Stimulated activated CD8-positive, alpha-beta memory T cell treated with anti-CD3 and anti-CD28 coated beads, Interleukin-4, amount 100 ng/mL, for 24 hours (primary cell): ENCODE measurements around the gene CPNE4.
"Not testable (repeated sequence)": the region's sequence is repeated elsewhere in the genome, so short reads cannot be mapped to it uniquely, and the experiment has no call there.

Source experiments
- DNase-seq: peaks from one replicate; pipeline ENCODE4 v3.0.0-alpha.2; 2020; ENCODE audit warnings: low read depth

Gene CPNE4

DNA sequence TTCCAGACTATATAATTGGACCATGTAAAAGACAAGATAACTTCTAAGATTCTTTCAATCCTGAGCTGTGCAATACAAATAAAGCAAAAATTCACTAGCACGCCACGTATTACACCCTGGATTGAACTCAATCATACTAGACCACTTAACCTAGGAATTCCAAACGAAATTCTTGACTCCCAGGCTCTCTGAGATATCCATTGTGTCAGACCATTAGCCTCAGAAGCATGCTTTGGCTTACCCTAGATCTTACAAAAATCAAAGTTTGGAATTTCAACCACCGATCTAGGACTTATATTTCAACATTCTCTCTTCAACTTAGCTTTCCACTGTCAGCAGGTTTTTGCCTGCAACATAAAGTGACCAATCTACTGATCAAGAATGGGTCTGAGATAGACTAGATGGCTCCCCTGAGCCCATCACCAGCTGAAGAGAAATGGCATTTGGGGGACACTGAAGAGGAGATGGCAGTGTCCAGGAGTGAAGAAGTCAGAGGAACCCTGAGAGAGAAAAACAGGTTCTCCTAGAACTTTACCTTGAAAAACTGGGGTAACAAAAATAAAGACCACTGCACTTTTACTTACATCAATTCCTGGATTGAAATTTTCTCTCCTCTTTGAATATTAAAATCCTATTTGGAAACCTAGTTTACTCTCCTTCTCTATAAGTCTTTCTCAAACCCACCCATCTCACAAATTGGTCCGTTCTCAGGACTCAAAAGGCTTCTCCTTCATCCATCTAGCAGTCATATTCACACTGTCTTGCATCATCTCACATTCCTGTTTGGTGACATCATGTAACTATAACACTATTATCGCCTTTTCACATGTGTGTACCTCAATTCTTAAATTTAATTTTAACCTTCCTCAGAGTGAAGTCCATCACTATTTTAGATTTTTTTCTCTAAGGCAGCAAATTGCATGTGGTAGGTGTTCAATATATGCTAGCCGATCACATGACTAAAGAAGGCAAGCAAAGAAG is 18.5 kb downstream of the CPNE4 start:
- DNase-seq: no peak

- DNase-seq: no peak
Measured at GRCh38 chr3:132014105-132014504, 20.7 kb downstream of the CPNE4 start.

GRCh38 chr3:132009241-132009640 is 25.6 kb downstream of the CPNE4 start:
- DNase-seq: no peak

DNA sequence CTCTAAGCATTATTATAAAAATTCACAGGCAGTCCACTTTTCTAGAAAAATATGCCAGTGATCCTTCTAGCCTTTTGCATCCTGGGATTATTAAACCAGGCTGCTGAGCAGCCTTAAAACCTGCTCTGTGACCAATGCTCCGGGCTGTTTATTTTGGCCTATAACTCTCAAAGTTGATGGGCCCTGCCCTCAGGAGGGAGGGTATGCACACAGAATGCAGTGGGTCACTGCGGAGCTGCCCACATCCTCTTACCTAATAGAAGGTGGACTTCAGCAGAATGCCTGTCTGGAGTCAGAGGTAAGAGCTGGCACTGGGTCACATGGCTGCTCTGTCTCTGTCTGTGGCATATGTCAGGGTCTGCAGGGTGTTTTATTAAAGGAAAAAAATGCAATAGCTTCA is 26.0 kb downstream of the CPNE4 start:
- no peak for DNase-seq

DNA sequence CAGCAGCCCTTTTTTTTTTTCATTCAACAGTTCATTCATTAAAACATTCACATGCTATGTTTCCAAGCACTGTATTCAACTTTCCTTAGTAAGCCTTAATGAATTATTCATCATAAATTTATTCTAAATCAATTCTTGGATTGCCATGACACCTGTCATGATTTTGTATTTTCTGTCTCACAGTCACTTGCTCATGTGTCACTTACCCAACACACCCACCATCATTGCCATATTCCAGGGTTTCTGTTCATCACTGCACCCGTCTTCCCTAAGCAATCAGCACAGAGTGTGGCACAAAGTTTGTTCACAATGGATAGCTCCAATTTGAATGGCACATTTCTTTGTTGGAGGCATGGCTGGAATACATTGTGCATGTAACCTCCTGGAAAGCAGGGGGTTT is 27.2 kb downstream of the CPNE4 start:
- no peak for DNase-seq

DNA sequence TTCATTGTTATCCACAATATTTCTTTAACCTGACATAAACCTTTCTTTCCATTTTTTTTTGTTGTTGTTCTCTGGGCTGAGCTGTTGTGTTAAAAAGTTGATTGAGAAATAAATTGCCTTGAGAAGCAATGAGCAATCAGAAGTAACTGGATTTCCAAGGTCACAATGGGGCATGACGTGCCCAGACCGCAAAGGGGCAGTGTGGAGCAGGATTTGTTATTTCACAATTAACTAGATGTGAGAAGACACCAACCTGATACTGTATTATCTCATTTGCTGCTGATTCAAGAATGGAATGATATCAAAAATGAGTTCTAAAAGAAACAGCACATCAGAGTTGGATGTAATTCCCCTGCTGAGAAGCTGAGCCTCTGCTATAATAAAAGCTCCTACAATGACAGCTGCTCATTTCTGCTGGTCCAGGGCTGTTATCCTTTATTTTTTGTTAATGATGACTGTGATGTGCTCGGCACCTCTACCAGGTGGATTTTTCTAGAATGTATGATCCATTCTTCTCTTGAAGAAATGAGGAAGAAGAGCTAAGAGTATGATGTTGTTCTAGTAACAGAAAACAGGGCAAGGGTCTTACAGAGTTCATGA is 28.1 kb downstream of the CPNE4 start:
- no peak for DNase-seq

DNA sequence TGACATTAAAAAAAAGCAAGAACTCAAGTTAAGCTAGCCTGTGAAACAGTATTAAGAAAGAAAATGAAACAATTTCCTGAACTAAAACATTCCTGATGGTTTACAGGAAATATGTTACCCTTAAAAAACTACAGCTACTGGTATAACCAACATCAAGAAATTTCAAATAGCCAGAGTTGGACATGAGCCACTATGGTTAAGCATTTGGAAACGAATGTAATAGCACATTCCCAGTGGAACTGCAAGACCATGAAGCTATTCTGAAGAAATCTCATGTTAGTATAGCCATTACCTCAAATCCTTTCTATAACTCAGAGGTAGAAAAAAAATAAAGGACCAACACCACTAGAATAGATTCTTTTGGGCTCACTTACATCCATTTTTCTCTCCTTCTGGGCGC is 30.2 kb downstream of the CPNE4 start:
- DNase-seq: no peak

GRCh38 chr3:132003685-132004084 is 31.1 kb downstream of the CPNE4 start:
- DNase-seq: no peak

GRCh38 chr3:132001999-132002398 is 32.8 kb downstream of the CPNE4 start:
- no peak for DNase-seq

- DNase-seq: no peak
Measured at GRCh38 chr3:132001036-132001435, 33.8 kb downstream of the CPNE4 start.

GRCh38 chr3:131998027-131998426 is 36.8 kb downstream of the CPNE4 start:
- no peak for DNase-seq

DNA sequence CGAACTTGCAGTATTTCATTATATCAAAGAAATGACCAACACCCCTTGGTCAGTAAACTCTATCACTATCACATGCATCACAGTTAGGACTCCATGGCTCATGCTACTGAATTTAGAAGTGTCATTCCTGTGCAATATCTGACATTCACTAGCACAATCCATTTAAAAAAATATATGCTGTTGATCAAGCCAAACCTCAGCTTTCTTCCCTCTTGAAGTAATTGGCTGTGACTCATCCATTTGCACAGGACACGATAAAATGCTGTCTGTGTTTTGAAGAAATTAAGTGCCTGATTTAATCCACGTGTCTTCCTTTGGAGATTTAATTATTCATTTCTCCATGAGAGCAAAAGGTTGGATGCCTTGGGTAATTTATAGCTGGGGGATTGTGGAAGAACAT is 38.9 kb downstream of the CPNE4 start:
- DNase-seq: no peak

DNA sequence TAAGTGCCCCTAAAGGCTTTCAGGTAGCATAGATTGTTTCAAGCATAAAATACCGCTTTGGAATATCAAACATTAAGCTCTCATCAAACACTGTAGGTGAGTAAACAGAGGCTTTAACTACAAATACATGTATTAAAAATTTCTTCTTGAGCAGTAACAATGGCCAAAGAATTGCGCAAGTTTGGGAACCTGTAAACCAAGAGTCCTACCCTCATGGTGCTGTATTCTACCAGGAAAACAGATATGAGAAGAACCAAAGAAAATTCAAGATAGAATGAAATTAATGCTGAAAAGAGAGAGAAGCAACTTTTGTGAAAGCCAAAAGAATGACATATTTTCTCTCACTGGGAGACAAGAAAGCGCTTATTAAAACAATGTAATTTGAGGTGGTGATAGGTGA is 45.5 kb downstream of the CPNE4 start:
- no peak for DNase-seq

DNA sequence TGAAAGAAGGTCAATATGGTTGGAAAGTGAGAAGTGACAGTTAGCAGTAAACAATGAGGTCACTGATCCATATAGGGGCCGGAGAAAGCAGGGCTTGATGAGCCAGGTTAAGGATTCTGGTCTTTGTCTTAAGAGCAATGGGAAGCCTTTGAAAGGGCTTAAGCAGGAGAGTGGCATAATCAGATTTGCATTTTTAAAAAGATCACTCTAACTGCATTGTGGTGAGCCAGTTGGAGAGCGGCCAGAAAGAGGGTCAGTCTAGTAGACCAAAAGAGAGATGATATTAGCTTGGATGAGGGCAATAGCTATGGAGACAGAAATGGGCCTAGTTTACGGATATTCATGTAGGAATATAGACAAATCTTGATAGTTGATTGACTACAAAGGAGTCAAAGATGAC is 46.6 kb downstream of the CPNE4 start:
- DNase-seq: no peak

DNA sequence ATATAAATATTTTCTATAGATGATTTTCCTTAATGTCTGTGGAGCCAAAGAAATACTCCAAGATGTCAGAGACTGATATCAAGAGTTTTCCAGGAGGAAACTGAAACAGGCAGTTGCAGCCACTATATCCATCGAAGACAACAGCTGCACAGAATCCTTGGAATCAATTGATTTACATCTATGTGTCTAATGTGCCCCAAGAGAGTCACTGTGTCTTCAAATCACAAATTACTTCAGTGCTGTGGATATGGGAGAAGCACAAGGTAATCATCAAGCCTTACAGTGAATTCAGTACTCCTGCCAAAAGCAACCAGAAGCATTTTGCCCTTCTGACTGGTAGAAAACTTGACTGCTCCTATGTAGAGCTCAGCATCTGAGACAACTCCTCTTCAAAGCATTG is 51.1 kb downstream of the CPNE4 start:
- no peak for DNase-seq

DNA sequence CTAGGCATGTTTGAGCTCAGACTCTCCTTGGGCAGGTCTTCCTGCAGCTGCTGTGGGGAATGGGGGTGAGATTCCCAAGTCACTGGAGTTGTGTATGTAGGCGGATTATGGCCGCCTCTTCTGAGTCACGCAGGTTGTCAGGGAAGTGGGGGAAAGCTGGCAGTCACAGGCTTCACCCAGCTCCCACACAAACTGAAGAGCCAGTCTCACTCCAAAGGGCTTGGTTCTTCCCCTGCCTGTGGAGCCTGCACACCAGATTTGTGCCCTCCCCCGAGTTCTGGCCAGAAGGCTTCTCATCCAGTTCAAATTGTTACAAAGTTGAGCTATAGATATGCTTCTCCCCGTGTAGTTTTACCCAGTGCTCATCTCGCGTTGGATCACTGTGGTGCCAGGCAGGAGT is 53.5 kb downstream of the CPNE4 start:
- DNase-seq: no peak

DNA sequence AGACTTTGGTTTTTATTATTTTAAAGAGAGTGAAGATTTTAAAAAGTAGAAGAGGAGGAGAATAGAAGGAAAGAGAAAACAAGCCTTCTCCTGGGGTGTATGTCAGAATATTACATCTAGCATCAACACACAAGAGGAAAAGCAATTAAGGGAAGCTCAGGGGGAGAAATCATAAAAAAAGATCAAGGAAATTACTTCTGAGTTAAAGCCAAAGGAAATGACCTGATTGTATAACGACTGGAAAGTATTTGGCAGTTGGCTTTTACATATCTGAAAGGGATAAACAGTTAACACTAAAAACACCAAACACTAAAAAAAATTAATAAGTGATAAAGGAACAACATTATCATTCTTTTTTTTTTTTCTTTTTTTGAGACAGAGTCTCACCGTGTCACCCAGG is 58.4 kb downstream of the CPNE4 start:
- DNase-seq: no peak

DNA sequence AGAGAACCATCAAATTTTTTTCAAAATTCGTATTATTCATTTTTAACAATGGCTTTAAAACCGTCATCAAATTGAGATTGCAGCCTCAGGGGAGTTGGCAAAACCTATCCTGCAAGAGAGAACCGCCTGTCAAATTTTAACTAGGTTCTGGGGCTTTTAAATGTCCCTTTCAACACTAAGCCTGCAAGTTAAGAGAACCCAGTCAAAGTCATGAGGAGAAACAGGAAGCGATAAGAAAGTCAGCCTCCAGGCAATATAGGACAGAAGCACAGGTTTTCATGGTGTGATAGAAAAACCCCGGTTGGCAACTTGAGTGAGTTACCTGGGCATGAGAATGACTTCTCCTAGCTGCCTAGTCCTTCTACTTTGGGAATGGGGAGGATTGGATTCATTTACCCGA is 59.8 kb downstream of the CPNE4 start:
- no peak for DNase-seq

DNA sequence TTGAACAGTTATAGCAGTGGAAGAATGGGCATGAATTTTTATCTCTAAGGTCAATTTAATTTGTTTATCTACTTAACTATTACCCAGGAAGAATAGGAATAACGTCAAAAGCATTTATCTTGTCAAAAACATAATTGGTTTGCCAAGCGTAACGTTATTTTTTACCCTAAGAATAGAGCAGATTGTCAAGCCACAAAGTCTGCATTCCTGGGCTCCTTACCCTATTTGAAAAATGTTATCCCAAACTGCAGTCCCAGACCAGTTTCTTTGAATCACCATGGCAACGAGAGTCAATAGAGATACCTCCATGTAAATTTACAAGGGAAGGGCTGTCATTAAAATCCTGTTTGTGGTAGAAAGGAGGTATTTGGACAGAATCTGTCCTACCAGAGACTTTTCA is 61.1 kb downstream of the CPNE4 start:
- no peak for DNase-seq

GRCh38 chr3:131972550-131972949 is 62.3 kb downstream of the CPNE4 start:
- DNase-seq: no peak

- no peak for DNase-seq
Measured at GRCh38 chr3:131972091-131972490, 62.7 kb downstream of the CPNE4 start.

GRCh38 chr3:131963442-131963841 is 71.4 kb downstream of the CPNE4 start:
- not testable (repeated sequence) for DNase-seq

GRCh38 chr3:131962982-131963381 is 71.8 kb downstream of the CPNE4 start:
- no peak for DNase-seq

DNA sequence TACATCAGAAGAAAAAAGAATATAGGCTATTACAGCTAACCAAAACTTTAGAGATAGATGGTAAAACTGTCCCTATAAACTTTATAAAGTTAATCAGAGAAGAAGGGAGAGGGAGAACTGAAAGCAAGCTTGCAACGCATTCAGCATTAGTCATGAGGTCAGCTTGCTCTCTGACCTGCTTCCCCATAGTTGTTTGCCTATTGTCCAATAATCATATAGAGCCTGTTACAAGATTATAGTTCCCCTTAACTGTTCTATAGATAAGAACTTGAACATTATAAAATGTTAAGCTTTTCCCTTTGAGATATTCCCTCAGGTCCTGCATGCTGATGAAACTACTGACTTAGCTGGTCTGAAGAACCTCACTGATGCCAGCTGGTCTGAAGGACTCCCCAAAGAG is 74.5 kb downstream of the CPNE4 start:
- DNase-seq: no peak
